HG03097 (cell line): ENCODE measurements around the gene NKD2.

Experiments used
- ATAC-seq: cut with Tn5 transposase; IDR thresholded peaks from one replicate; pipeline ENCODE4 v1.9.1; 2021; ENCODE audit not compliant: unreplicated experiment, low FRiP score

Gene NKD2

DNA sequence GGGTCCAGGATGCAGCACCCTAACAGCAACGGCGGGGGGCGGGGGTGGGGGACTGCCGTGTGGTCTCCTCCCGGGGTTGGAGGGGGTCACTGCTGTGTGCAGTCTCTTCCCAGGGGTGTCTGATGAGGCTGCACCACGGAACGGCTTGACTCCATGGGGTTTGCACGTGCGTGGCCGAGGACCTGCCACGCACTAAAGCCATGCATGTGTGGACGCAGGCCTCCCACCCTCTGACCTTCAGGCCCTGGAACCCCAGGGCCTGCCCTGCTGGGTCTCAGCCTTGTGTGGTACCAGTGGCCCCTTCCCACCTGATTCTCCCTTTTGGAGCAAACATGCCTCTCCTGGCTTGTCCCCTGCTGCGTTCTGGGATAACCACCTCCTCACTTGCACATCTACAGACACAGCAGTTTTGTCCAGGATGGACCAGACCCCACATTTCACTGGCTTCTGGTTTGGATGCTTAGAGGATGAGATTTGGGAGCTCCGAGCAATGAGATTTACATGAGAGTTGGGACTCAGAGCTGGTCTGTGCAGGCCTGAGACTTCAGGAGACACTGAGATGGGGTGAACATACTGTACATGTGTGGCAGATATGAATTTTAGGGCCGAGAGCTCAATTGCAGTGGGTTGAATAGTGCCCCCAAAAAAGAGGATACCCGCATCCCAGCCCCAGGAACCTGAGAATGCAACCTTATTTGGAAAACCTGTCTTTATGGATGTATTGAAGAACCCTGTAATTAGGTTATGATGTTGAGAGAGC is 57.5 kb downstream of the NKD2 start:
- ATAC-seq: no peak

DNA sequence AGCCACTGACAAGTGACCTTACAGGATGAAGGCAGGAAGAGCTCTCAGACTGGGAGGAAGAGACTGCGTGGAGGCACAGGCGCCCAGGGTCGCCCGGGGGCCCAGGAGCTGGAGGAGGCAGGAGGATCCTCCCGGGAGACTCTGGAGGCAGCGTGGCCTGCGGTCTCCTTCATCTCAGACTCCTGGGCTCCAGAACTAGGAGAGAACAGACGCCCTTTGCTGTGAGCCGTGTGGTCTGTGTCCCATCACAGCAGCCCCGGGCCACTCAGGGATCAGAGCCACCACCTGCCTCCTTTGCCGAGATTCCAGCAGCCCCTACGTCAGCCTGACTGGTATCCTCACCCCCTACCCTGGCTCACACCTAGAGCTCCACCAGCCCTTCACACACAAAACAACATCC is 58.1 kb downstream of the NKD2 start:
- ATAC-seq: no peak

DNA sequence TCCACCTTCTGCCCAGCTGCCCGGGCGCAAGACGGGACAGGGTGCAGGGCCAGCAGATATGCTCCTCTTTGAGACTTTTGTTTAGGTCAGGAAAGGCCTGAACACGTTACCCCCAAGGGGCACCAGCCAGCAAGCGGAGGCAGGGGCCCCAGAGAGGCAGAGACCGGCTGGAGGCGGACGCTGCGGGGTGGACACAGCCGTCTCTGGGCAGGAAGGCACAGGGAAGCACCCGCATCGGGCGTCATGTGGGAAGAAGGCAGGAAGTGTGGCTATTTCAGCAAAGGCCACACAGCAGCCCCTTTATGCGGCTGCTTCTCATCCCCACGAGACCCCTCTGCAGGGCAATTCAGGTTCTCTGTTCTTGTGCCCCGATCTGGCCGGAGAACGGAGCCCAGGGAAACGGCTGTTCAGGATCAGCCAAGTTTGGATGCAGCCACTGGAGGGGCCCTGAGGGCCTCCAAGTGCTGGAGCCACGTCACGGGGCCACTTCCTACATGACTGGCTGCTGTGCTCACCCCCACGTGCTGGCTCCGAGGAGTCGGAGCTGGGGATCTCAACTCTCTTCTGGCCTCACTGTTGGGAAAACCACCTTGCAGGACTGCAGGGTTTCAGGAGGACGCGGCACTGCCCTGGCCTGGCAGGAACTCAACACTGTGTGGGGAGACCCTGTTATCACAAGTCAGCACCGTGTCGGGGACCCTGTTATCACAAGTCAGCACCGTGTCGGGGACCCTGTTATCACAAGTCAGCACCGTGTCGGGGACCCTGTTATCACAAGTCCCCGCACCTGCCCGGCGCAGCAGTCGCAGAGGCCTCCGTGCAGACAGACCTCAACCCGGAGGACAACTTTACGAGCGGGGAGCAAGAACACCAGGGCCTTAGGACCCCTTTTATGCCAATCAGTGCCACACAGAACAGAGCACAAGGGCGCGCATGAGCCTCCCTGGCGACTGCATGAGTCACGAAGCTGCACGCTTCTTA is 58.8 kb downstream of the NKD2 start:
- no peak for ATAC-seq

DNA sequence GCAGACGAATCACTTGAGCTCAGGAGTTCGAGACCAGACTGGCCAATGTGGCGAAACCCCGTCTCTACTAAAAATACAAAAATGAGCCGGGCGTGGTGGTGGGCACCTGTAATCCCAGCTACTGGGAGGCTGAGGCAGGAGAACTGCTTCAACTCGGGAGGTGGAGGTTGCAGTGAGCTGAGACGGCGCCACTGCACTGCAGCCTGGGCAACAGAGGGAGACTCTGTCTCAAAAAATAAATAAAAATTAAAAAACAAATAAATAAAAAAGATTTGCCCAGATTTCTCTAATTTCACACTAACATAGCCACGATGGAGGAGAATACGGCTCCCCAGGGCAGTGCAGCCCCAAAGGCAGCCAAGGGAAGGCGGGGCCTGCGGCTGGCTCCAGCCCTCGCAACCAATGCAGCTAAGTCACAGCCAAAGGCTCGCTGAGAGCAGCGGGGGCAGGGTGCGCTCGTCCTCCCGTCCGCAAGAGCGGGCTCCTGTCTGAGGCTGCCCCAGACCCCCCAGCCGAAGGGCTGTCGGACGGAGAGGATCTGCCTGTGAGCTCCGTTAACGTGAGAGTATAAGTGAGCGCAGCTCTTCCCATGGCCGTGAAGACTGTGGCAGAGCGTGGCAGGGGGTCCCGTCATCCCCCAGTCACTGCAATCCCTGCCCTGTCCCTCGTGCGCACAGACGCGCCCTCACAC is 59.7 kb downstream of the NKD2 start:
- ATAC-seq: no peak

DNA sequence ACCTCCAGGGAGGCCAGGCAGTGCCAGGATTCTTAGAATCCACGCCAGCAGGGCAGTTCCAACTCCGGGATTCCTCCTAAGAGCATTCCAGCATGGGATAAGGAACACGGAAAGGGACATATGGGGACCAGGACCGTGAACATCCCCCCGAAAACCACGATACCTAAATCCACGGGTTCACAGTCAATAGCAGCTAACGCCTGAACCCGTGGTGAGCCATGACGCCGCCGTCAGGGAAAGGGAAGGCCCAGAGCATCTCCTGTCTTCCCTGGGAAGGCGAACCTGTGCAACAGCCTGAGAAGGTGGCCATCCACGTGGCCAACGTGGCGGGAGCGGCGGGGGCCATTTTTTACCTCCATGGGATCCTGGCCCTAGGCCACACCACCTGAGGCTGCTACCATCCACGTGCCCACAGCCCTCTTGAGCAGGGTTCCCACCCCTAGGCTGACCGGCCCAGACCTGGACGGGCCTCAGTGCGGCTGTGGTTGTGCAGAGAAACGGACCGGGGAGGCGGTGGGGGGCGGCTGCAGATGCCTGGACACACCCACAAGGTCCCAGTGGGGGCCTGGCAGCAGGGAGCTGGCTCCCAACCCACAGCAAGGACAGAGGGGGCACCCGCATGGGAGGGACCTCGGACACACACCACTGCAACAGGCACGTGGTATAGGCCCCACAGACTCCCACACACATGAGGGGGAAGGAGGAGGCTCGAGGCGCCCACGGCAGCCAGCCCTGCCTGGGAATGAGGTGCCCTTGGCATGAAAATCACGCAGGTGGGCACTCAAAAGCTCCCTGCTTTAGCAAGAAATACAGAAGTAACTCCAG is 60.5 kb downstream of the NKD2 start:
- no peak for ATAC-seq

DNA sequence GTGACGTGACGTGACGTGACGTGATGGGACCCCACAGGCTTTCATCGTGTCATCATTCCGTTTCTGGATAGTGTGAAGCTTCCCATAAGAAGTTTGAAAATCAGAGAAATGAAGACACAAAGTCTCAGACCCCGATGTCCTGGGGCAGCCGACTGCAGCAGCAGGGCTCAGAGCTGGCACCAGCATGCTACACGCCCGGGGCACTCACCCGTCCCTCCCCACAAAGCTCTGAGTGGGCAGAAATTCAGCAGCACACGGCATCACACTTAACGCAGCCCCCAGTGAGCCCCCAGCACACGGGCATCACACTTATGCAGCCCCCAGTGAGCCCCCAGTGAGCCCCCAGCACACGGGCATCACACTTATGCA is 61.1 kb downstream of the NKD2 start:
- no peak for ATAC-seq

DNA sequence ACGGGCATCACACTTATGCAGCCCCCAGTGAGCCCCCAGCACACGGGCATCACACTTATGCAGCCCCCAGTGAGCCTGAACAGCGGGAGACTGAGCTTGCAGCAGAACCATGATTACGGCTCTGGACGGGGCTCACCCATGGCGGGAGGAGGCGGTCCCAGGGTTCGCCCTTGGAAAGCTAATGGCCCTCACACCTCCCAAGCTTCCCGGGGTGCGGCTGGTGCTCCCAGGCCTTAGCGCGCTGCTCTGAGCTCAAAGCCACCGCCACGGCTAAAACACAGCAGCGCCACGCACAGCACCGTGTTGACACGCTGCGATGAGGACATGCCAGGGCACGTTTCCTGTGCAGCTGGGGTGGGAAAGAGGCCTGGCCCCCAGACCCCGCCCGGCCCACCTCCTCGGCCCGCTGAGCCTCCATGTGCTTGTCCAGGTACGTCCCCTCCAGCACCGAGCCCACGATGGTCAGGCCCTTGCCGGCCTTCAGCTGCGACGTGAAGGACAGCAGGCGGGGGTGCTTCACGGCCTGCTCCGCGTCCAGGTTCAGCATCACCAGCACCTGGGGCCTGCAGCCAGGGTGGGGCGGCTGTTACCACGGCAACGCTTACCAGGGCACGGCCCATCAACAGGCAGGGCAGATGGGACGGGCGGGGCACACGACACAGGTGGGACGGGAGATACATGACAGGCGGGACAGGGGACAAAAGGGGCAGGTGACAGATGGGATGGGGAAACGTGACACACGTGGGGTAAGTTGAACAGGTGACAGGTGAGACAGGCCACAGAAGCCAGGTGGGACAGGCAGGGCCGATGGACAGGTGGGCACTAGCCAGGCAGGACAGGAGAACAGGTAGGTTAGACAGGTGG is 64.9 kb downstream of the NKD2 start:
- ATAC-seq: no peak

DNA sequence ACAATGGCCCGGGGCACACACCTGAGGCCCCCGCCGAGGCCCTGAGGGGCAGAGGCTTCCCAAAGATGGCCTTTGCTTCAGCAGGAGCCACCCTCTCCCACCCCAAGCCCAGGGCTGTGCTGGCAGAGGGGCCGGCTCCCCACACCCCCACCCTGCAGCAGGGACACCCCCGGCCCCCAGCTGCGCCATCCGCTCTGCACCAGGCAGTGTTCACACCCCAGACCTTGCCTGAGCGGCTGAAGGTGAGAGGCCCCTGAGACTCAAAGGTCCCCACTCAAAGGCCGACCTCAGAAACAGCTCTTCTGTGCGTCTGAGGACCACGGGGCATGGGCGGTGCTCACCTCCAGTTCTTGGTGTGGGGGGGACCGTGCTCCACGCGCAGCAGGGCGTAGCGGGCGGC is 65.6 kb downstream of the NKD2 start:
- no peak for ATAC-seq

DNA sequence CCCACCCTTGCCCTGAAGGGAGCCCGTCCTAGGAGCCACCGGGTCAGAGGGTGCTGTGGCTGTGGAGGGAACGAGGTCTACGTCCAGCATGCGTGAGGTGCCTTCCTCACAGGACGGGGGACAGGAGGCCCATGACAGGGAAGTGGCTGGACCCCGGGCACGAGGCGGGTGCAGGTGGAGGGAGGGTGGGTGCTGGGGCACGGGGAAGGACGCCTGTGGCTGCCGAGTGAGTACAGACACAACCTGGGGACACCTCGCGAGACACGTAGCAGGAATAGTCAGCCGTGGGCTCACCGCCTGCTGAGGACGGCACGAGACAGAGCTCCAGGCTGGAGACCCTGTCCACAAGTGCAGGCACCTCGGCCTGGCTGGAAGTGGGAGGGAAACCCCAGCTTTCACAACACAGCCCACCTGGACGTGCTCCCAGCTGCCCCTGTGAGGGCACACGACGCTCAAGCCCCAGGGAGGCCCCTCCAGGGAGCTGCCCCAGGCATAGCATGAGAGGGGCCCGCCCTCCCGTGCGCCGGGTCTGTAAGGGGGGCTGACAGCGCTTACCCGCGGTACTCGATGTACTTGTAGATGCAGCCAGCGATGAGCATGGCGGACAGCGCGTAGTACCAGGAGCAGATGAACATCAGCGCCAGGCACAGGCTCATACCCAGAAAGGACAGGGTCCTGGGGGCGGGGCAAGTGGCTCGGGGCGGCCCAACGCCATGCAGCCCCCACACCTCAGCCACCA is 66.4 kb downstream of the NKD2 start:
- ATAC-seq: no peak

DNA sequence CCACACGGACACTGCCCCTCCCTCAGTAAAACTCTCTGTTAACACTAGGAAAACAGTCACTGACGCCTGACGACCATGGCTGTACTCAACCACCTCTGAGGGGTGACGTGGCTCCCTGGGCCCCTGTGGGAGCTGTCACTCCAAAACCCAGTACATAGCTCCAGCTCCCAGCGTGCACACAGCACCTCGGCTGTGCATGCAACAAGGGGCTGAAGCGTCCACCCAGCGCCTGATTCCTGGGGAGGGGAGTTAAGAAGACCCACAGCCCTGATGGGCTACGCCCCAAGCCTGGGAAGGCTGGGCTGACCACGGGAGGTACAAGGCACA is 66.9 kb downstream of the NKD2 start:
- ATAC-seq: no peak

DNA sequence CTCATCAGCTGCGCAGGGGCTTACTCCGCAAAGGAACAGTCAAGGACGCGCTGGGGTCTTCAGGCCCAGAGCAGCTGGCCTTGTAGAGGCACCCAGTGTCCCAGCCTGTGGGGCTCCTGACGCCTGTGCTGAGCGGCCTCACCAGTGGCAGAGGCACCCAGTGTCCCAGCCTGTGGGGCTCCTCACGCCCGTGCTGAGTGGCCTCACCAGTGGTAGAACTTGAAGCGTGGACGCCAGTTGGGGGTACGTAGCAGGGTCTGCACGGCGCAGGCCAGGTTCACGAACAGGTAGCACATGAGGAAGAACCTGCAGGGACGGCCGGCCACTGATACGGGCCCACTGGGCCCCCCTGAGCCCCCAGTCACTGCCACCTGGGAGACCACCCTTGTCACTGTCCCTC is 67.3 kb downstream of the NKD2 start:
- ATAC-seq: no peak

DNA sequence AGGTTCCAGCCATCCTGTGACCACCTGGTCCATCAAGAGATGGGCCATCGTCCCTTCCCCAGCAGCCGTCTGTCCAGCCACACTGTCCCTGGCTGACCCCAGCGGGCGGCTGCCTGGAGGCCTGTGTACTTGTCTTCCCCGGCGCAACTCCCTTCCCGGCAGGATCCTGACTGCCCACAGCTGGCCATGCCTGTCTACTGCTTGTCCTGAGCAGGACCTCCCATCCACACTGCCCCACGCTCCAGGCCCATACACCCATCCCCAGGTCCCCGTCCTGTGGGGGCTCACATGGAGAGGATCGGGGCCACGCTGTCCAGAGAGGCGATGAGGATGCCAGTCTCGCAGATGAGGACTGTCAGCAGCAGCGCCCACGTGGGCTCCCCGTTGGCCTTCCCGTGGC is 67.8 kb downstream of the NKD2 start:
- no peak for ATAC-seq

DNA sequence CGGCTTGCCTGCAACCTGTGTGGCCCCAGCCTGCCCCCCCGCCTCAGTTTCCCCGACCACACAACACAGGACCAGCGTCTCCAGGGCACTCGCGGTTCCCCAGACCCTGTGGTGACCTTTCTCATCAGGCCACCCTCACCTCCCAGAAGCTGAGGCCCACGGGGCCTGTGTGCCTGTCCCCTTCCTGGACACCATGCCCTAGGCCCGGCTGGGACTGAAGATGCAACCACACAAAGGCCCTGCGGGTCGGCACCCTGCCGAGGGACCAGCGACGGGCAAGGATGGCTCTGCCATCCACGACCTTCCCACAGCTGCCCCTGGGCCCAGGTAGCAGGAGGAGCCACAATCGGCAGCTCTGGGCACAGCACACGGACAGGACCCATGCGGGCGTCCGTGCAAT is 68.4 kb downstream of the NKD2 start:
- ATAC-seq: no peak

DNA sequence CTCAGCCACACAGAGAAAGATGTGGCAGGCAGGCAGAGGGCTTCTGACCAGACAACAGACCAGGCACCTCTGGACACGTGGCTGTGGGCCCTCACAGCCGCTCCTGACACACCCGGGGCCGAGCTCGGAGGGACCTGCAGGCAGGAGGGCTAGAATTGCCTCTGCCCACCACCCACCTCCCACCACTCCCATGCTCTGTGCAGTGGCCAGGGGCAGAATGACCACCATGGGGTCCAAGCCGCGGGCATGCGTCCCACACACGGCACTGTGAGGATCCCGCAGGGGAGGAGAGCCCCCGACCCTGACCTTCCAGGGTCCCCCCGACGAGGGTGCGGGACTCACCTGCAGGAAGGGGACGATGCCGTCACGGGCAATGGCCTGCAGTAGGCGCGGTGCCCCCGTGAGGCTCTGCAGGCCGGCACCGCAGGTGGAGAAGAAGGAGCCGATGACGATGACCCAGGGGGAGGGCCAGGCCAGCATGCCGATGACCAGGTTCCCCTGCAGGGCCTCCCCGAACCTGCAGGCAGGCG is 69.0 kb downstream of the NKD2 start:
- no peak for ATAC-seq

DNA sequence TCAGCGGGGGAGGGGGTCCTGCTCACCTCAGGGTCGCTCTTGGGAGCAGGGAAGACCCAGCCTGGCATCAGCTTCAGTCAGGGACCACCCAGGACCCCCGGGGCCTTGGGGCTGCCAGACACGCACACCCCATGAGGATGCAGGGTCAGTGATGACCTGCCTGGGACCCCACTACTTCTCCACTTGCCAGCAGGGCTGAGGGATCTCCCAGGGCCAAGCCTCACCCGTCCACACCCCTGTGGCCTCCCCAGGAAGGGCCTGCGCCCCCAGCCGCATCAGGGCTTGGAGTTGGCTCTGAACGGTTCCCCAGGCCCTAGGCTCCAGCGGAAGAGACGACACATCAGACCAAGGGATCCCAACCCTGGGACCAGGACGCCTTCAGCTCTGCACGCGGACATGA is 69.6 kb downstream of the NKD2 start:
- no peak for ATAC-seq

DNA sequence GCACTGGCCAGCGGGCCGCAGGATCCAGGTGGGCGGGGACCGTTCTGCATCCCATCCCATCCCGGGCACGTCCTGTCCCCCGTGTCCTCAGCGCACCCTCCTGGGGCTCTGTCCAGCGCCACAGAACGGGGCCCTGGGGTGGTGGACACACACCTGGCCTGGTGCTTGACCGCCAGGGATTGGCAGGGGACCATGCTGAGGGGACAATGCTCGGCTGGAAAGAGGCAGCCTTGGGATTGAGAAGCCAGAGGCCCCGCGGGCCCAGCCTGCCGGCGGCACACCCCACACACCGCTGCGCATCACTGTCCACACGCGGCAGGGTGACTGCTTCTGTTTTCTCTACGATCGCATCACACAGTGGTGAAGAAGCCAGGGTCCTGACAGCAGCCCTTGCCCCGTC is 70.2 kb downstream of the NKD2 start:
- no peak for ATAC-seq

DNA sequence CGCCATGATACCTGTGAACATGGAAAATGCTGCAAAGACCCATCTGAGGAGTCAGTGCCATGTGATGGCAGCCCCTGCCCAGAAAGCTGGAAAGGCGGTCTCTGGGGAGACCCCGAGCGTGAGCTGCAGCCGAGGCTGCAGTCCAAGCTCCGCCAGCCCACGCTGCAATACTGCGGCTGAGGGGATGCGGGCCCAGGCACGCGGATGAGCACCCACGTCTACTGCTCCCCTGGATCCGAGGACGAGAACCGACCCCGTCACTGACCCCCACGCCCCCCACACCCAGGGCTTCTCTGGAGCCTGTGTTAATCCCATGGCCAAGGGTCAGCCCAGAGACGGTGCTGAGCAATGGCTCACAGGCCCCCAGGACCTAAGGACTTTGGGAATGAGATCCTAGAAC is 70.9 kb downstream of the NKD2 start:
- no peak for ATAC-seq

DNA sequence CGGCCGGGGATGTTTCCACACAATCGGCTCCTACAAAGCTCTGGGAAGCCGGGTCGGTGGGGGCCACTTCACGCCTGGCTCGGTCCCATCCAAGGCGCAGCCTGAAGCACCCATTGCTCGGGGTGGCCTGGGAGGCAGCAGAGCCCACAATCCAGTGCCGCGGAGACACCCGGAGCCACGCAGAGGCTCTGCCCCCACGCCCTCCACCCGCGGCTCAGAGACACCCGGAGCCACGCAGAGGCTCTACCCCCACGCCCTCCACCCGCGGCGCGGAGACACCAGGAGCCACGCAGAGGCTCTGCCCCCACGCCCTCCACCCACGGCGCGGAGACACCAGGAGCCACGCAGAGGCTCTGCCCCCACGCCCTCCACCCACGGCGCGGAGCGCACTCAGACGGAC is 71.4 kb downstream of the NKD2 start:
- no peak for ATAC-seq

DNA sequence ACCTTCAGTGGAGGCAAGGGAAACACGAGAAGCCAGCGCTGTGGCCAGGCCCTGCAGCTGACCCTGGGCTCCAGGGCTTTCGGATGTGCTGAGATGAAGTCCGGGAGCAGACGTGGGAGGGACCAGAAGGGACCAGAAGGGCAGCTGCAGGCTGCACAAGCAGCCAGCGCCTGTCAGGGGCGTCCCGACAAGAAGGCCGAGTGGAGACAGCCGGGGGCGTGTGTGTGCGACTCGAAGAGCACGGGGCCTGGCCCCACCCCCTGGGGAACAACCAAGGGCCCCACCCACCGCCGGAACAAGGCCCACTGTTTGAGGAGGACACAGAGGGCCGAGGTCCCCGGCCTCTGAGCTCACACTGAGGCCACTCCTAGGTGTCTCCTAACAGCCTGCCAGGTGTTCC is 71.8 kb downstream of the NKD2 start:
- ATAC-seq: no peak
